ENCODE data around the gene CAMSAP1.
A peak's percentile ranks its signal among the peaks of the same experiment; 100 is the strongest.
"Not testable (repeated sequence)": the region's sequence is repeated elsewhere in the genome, so short reads cannot be mapped to it uniquely, and the experiment has no call there.

The CAMSAP1 gene

DNA sequence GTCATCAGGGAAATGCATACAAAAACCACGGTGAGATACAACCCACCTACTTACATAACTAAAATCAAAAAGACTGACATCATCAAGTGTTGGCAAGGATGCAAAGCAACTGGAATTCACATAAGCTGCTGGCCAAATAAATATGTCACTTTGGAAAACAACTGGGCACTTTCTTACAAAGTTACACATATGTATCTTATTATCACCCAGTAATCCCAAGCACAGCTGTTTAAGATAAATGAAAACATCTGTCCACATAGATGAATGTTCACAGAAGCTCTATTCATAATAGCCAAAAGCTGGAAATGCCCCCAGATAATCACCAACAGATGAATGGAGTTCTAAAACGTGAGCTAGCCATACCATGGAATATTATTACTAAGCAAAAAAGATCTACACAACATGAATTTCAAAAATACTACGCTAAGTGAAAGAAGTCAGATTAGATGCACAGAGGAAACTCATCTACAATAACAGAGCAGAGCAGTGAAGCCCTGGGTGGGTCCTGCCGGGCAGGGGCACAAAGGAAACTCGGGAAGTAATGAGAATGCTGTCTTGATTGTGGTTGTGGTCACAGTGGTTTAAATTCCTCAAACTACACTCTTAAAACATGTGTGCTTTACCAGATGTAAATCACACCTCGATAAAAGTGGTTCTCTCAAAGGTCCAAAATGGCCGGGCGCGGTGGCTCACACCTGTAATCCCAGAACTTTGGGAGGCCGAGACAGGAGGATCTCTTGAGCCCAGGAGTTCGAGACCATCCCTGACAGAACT lies 8.5 kb downstream of the CAMSAP1 start:
- Histone ChIP-seq H3K36me3 (ENCODE audit: insufficient read depth, insufficient read length, low read length) (peaks cover 24% of the 10 kb centered on the region), H3K9me3 (ENCODE audit: insufficient read depth, low read length) (peaks cover 8% of the 10 kb centered on the region; the same call in 1 of the 2 replicates), H3K9ac (ENCODE audit: insufficient read length, low read depth) (no peak overlapping the region), H3K4me3 (ENCODE audit: insufficient read length, low read depth) (no peak overlapping the region), H3K27me3 (ENCODE audit: insufficient read depth, insufficient read length) (no peaks in the 10 kb centered on the region), H3K4me1 (ENCODE audit: insufficient read depth, insufficient read length) (peaks cover 10% of the 10 kb centered on the region)
- no peak for TF ChIP-seq YY1 (IDR thresholded peaks at IDR 0.05; ENCODE audit: insufficient read depth, insufficient read length)
- no peak for TF ChIP-seq ZNF274 (IDR thresholded peaks at IDR 0.05; ENCODE audit: low read depth, low read length)
- TF ChIP-seq SUZ12 (IDR thresholded peaks at IDR 0.05; ENCODE audit: extremely low read depth, insufficient read depth, insufficient read length): no peak
- DNase-seq (ENCODE audit: low read depth, low spot score): no peak

DNA sequence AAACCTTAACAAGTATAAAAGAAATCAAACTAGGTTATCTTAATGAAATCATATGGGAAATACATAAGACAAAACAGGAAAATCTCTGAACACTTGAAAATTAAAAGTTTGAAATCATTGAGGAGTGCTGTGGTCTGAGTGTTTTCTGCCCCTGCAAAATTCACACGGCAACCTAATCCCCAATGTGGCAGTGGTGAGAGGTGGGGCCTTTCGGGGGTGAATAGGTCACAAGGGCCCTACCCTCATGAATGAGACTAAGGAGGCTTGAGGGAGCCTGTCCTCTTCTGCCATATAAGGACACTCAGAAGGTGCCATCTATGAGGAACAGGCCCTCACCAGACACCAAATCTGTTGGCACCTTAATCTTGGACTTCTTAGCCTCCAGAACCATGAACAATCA lies 10.7 kb downstream of the CAMSAP1 start:
- no peaks in the 10 kb centered on the region for H3K27me3 ChIP-seq (ENCODE audit: insufficient read depth, insufficient read length)
- peaks cover 14% of the 10 kb centered on the region for H3K36me3 ChIP-seq (ENCODE audit: insufficient read depth, insufficient read length, low read length)
- H3K9me3 ChIP-seq (ENCODE audit: insufficient read depth, low read length): peaks cover 8% of the 10 kb centered on the region; the same call in 1 of the 2 replicates
- H3K9ac ChIP-seq (ENCODE audit: insufficient read length, low read depth): no peak overlapping the region
- H3K4me3 ChIP-seq (ENCODE audit: insufficient read length, low read depth): no peak overlapping the region
- TF ChIP-seq YY1 (IDR thresholded peaks at IDR 0.05; ENCODE audit: insufficient read depth, insufficient read length): no peak
- TF ChIP-seq ZNF274 (IDR thresholded peaks at IDR 0.05; ENCODE audit: low read depth, low read length): no peak
- TF ChIP-seq SUZ12 (IDR thresholded peaks at IDR 0.05; ENCODE audit: extremely low read depth, insufficient read depth, insufficient read length): no peak
- DNase-seq (ENCODE audit: low read depth, low spot score): no peak
- peaks cover 9% of the 10 kb centered on the region for H3K4me1 ChIP-seq (ENCODE audit: insufficient read depth, insufficient read length)

DNA sequence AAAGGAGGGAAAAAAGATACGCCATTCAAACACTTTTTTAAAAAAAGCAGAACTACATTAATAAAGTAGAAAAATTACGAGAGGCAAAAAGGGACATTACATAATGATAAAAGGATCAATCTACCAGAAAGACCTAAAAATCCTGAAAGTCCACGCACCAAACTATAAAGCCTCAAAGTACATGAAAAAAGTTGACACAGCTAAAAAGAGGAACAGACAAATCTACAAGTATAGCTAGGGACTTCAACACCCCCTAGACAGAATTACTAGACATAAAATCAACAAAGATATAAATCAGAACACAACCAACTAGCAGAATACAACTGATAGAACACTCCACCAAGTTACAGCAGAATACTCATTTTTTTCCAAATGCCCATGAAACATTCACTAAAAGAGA lies 11.1 kb downstream of the CAMSAP1 start:
- Histone ChIP-seq H3K27me3 (ENCODE audit: insufficient read depth, insufficient read length) (no peaks in the 10 kb centered on the region), H3K4me3 (ENCODE audit: insufficient read length, low read depth) (no peak overlapping the region), H3K4me1 (ENCODE audit: insufficient read depth, insufficient read length) (peaks cover 11% of the 10 kb centered on the region), H3K9ac (ENCODE audit: insufficient read length, low read depth) (no peak overlapping the region), H3K36me3 (ENCODE audit: insufficient read depth, insufficient read length, low read length) (peaks cover 14% of the 10 kb centered on the region), H3K9me3 (ENCODE audit: insufficient read depth, low read length) (peaks cover 8% of the 10 kb centered on the region; the same call in 1 of the 2 replicates)
- no peak for TF ChIP-seq YY1 (IDR thresholded peaks at IDR 0.05; ENCODE audit: insufficient read depth, insufficient read length)
- TF ChIP-seq ZNF274 (IDR thresholded peaks at IDR 0.05; ENCODE audit: low read depth, low read length): no peak
- no peak for TF ChIP-seq SUZ12 (IDR thresholded peaks at IDR 0.05; ENCODE audit: extremely low read depth, insufficient read depth, insufficient read length)
- DNase-seq (ENCODE audit: low read depth, low spot score): no peak

GRCh38 chr9:135895202-135895848 lies 12.0 kb downstream of the CAMSAP1 start:
- H3K27me3 ChIP-seq (ENCODE audit: insufficient read depth, insufficient read length): no peaks in the 10 kb centered on the region

GRCh38 chr9:135893104-135893503 lies 14.2 kb downstream of the CAMSAP1 start:
- TF ChIP-seq SUZ12 (IDR thresholded peaks at IDR 0.05; ENCODE audit: extremely low read depth, insufficient read depth, insufficient read length): no peak
- TF ChIP-seq ZNF274 (IDR thresholded peaks at IDR 0.05; ENCODE audit: low read depth, low read length): no peak
- no peak for TF ChIP-seq YY1 (IDR thresholded peaks at IDR 0.05; ENCODE audit: insufficient read depth, insufficient read length)
- H3K9ac ChIP-seq (ENCODE audit: insufficient read length, low read depth): no peak overlapping the region

More at GRCh38 chr9:135895202-135895848, 12.0 kb downstream of the CAMSAP1 start:
- Histone ChIP-seq H3K4me3 (ENCODE audit: insufficient read length, low read depth) (no peak overlapping the region), H3K9me3 (ENCODE audit: insufficient read depth, low read length) (peaks cover 8% of the 10 kb centered on the region; the same call in 1 of the 2 replicates), H3K4me1 (ENCODE audit: insufficient read depth, insufficient read length) (peaks cover 13% of the 10 kb centered on the region), H3K36me3 (ENCODE audit: insufficient read depth, insufficient read length, low read length) (peaks cover 14% of the 10 kb centered on the region), H3K9ac (ENCODE audit: insufficient read length, low read depth) (no peak overlapping the region)
- DNase-seq (ENCODE audit: low read depth, low spot score): no peak
- no peak for TF ChIP-seq YY1 (IDR thresholded peaks at IDR 0.05; ENCODE audit: insufficient read depth, insufficient read length)
- no peak for TF ChIP-seq SUZ12 (IDR thresholded peaks at IDR 0.05; ENCODE audit: extremely low read depth, insufficient read depth, insufficient read length)
- TF ChIP-seq ZNF274 (IDR thresholded peaks at IDR 0.05; ENCODE audit: low read depth, low read length): no peak

DNA sequence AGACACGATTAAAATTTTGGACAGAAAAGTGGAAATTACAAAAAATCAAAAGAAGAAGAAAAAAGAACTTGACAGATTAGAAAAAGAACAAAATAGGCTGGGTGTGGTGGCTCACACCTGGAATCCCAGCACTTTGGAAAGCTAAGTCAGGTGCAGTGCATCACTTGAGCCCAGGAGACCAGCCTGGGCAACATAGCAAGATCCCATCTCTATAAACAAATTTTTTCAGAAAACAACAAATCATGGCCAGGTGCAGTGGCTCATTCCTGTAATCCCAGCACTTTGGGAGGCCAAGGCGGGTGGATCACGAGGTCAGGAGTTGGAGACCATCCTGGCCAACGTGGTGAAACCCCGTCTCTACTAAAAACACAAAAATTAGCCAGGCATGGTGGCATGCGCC lies 15.0 kb downstream of the CAMSAP1 start:
- not testable (repeated sequence) for H3K4me3 ChIP-seq (ENCODE audit: insufficient read length, low read depth); H3K9ac ChIP-seq (ENCODE audit: insufficient read length, low read depth); H3K27me3 ChIP-seq (ENCODE audit: insufficient read depth, insufficient read length); DNase-seq (ENCODE audit: low read depth, low spot score); H3K9me3 ChIP-seq (ENCODE audit: insufficient read depth, low read length)
- Histone ChIP-seq H3K36me3 (ENCODE audit: insufficient read depth, insufficient read length, low read length) (peaks cover 15% of the 10 kb centered on the region), H3K4me1 (ENCODE audit: insufficient read depth, insufficient read length) (peaks cover 34% of the 10 kb centered on the region)

More at GRCh38 chr9:135893104-135893503, 14.2 kb downstream of the CAMSAP1 start:
- DNase-seq (ENCODE audit: low read depth, low spot score): no peak
- H3K4me3 ChIP-seq (ENCODE audit: insufficient read length, low read depth): no peak overlapping the region
- H3K9me3 ChIP-seq (ENCODE audit: insufficient read depth, low read length): peaks cover 8% of the 10 kb centered on the region; the same call in 1 of the 2 replicates
- no peaks in the 10 kb centered on the region for H3K27me3 ChIP-seq (ENCODE audit: insufficient read depth, insufficient read length)
- peaks cover 16% of the 10 kb centered on the region for H3K36me3 ChIP-seq (ENCODE audit: insufficient read depth, insufficient read length, low read length)
- H3K4me1 ChIP-seq (ENCODE audit: insufficient read depth, insufficient read length): peaks cover 26% of the 10 kb centered on the region

DNA sequence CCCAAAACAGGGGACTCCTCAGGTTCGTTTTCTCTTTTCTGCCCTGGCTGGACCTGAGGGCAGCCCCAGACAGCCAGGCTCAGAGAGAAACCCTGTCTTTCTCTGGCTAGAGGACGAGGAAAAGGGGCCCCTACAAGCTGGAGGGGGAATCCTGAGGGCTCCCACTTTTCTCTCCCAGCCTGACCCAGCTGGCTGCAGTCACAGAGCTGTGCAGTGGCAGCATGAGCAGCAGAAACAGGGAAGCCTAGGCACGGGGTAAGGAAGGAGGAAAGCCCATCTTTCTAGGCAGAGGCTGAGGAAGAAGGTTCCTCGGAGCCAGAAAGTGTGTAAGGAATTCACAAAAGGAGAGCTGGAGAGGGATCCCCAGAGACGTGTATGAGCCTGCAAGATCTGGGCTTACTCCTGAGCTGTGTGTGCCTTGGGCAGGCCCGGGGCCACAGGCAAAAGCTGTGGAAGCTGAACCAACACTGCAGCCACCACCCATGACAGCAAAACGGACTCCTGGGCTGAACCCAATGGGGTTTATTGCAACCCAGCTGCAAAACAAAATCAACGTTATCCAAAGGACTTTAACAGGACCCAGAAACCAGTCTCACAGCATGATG lies 16.2 kb downstream of the CAMSAP1 start:
- peaks cover 13% of the 10 kb centered on the region for H3K36me3 ChIP-seq (ENCODE audit: insufficient read depth, insufficient read length, low read length)
- H3K4me3 ChIP-seq (ENCODE audit: insufficient read length, low read depth): no peak overlapping the region
- peak overlapping the region; percentile 1 for H3K9ac ChIP-seq (ENCODE audit: insufficient read length, low read depth)
- TF ChIP-seq SUZ12 (IDR thresholded peaks at IDR 0.05; ENCODE audit: extremely low read depth, insufficient read depth, insufficient read length) (no peak), YY1 (IDR thresholded peaks at IDR 0.05; ENCODE audit: insufficient read depth, insufficient read length) (no peak), ZNF274 (IDR thresholded peaks at IDR 0.05; ENCODE audit: low read depth, low read length) (no peak)
- peaks cover 46% of the 10 kb centered on the region for H3K4me1 ChIP-seq (ENCODE audit: insufficient read depth, insufficient read length)
- DNase-seq (ENCODE audit: low read depth, low spot score): no peak
- H3K9me3 ChIP-seq (ENCODE audit: insufficient read depth, low read length): peaks cover 8% of the 10 kb centered on the region; the same call in 1 of the 2 replicates
- H3K27me3 ChIP-seq (ENCODE audit: insufficient read depth, insufficient read length): no peaks in the 10 kb centered on the region
